GM23338 (cell line): ENCODE data around the gene SLC39A13. TPM values are rescaled to one million over a fixed set of nuclear protein-coding genes. Genes with fewer than 3 reads are reported as not detected.

Source experiments
- ATAC-seq: fragments of 200-7000 bp; cut with Tn5 transposase; 3 replicates; pipeline ENCODE4 v1.9.1; 2020
- DNase-seq: peaks from one replicate; pipeline ENCODE4 v3.0.0-alpha.2; 2015; ENCODE audit warnings: low spot score
- H2AFZ ChIP-seq: fragments of 200-600 bp; sonication (generic); 2 replicates; pipeline ENCODE4 v1.8.0; 2016; ENCODE audit warnings: antibody characterized with exemption, mild to moderate bottlenecking, moderate library complexity
- H3F3A ChIP-seq: fragments of 200-600 bp; sonication (generic); replicated peaks from 2 replicates; pipeline ENCODE4 v1.8.0; 2017; ENCODE audit warnings: antibody characterized with exemption, mixed run types, low read depth
- H3K27ac ChIP-seq: fragments of 200-600 bp; sonication (generic); 2 replicates; pipeline ENCODE4 v1.6.1; 2016; ENCODE audit warnings: low read depth
- H3K27me3 ChIP-seq: fragments of 200-600 bp; sonication (generic); 2 replicates; pipeline ENCODE4 v1.8.0; 2016; ENCODE audit warnings: mild to moderate bottlenecking, mixed run types, moderate library complexity; ENCODE audit not compliant: insufficient read depth
- H3K36me3 ChIP-seq: fragments of 200-600 bp; sonication (generic); 2 replicates; pipeline ENCODE4 v1.8.0; 2016; ENCODE audit warnings: mild to moderate bottlenecking; ENCODE audit not compliant: insufficient read depth
- H3K4me1 ChIP-seq: fragments of 200-600 bp; sonication (generic); 2 replicates; pipeline ENCODE4 v1.8.0; 2016; ENCODE audit warnings: mild to moderate bottlenecking, moderate library complexity; ENCODE audit not compliant: insufficient read depth
- H3K4me2 ChIP-seq: fragments of 200-600 bp; sonication (generic); 2 replicates; pipeline ENCODE4 v1.7.1; 2017; ENCODE audit warnings: mixed run types
- H3K4me3 ChIP-seq: fragments of 200-600 bp; sonication (generic); 2 replicates; pipeline ENCODE4 v1.6.1; 2016; ENCODE audit warnings: mixed run types
- H3K79me2 ChIP-seq: fragments of 200-600 bp; sonication (generic); replicated peaks from 2 replicates; pipeline ENCODE4 v1.8.0; 2017; ENCODE audit warnings: mild to moderate bottlenecking; ENCODE audit not compliant: insufficient read depth
- H3K9me2 ChIP-seq: fragments of 200-600 bp; sonication (generic); 2 replicates; pipeline ENCODE4 v1.8.0; 2017; ENCODE audit not compliant: insufficient read depth
- H4K20me1 ChIP-seq: fragments of 200-600 bp; sonication (generic); replicated peaks from 2 replicates; pipeline ENCODE4 v1.8.0; 2017; ENCODE audit warnings: mild to moderate bottlenecking; ENCODE audit not compliant: insufficient read depth
- H3K27ac Mint-ChIP-seq: 2 replicates; pipeline ENCODE4 v1.8.0; 2020; ENCODE audit warnings: inconsistent platforms, mild to moderate bottlenecking, moderate library complexity, mixed read lengths
- H3K27me3 Mint-ChIP-seq: 3 replicates; pipeline ENCODE4 v1.8.0; 2022; ENCODE audit warnings: low read depth, mild to moderate bottlenecking, moderate library complexity, mixed read lengths, inconsistent platforms; ENCODE audit not compliant: insufficient read depth, poor library complexity
- H3K36me3 Mint-ChIP-seq: 3 replicates; pipeline ENCODE4 v1.8.0; 2021; ENCODE audit warnings: low read depth, mild to moderate bottlenecking, inconsistent platforms, moderate library complexity, mixed read lengths
- H3K4me1 Mint-ChIP-seq: 3 replicates; pipeline ENCODE4 v1.8.0; 2020; ENCODE audit warnings: mild to moderate bottlenecking, inconsistent platforms, mixed read lengths
- H3K4me3 Mint-ChIP-seq: 3 replicates; pipeline ENCODE4 v1.8.0; 2021; ENCODE audit warnings: moderate library complexity, mild to moderate bottlenecking, inconsistent platforms, mixed read lengths
- H3K9me3 Mint-ChIP-seq: 3 replicates; pipeline ENCODE4 v1.8.0; 2020; ENCODE audit warnings: moderate library complexity, mild to moderate bottlenecking, inconsistent platforms, mixed read lengths
- CREB1 ChIP-seq: fragments of 250-450 bp; sonication (Bioruptor Pico); IDR thresholded peaks from 2 replicates; pipeline ENCODE4 v1.5.0; 2020; ENCODE audit warnings: low read depth, mild to moderate bottlenecking, moderate library complexity
- EZH2phosphoT487 ChIP-seq: fragments of 200-600 bp; sonication (generic); IDR thresholded peaks from one replicate; pipeline ENCODE4 v1.8.1; 2018; ENCODE audit warnings: antibody characterized with exemption; ENCODE audit not compliant: unreplicated experiment
- JUNB ChIP-seq: IDR thresholded peaks from one replicate; pipeline ENCODE4 v1.6.1; 2016; ENCODE audit warnings: antibody characterized with exemption; ENCODE audit not compliant: unreplicated experiment
- POLR2AphosphoS5 ChIP-seq: IDR thresholded peaks from 2 replicates; pipeline ENCODE4 v1.6.1; 2016; ENCODE audit warnings: antibody characterized with exemption, low read depth
- ZNF114 ChIP-seq: fragments of 250-450 bp; sonication (Bioruptor Pico); IDR thresholded peaks from 2 replicates; pipeline ENCODE4 v1.5.0; 2020; ENCODE audit warnings: mild to moderate bottlenecking, moderate library complexity
- ZNF331 ChIP-seq: fragments of 250-450 bp; sonication (Bioruptor Pico); IDR thresholded peaks from 2 replicates; pipeline ENCODE4 v1.5.0; 2020; ENCODE audit warnings: low read depth, mild to moderate bottlenecking, moderate library complexity
- polyA plus RNA-seq: library from polyadenylated mRNA; unstranded; fragments of >200 nt; fragmentation: Nextera tagmentation; extraction: Ambion mirVana; gene quantifications from 2 replicates; pipeline ENCODE4 v1.2.1, GENCODE V29; 2016
- total RNA-seq: library from RNA; depleted of rRNA; stranded (reverse); fragments of >200 nt; shearing (Covaris generic); gene quantifications from 2 replicates; pipeline ENCODE4 v1.2.3, GENCODE V29; 2014
- TF ChIP-seq, protein P1 (sequence below), 2 experiments: fragments of 200-600 bp in 1 of 2; sonication (generic) in 1 of 2; conservative IDR thresholded peaks; 2 replicates each; pipeline versions ENCODE4 v1.5.1 to v1.6.1; 2016 to 2017; ENCODE audit warnings: antibody characterized with exemption in 2 of 2, low read depth in 2 of 2, mild to moderate bottlenecking in 2 of 2, moderate library complexity in 1 of 2
- TF ChIP-seq, protein P2 (sequence below): fragments of 250-450 bp; sonication (Bioruptor Pico); IDR thresholded peaks from 2 replicates; pipeline ENCODE4 v1.5.0; 2020; ENCODE audit warnings: mild to moderate bottlenecking, moderate library complexity
- TF ChIP-seq, protein P3 (sequence below): IDR thresholded peaks from one replicate; pipeline ENCODE4 v1.6.1; 2018; ENCODE audit warnings: antibody characterized with exemption; ENCODE audit not compliant: unreplicated experiment

SLC39A13 gene
- total and polyA plus RNA-seq, 2 experiments from 2014 or later = 15.8 to 32.7 TPM

DNA sequence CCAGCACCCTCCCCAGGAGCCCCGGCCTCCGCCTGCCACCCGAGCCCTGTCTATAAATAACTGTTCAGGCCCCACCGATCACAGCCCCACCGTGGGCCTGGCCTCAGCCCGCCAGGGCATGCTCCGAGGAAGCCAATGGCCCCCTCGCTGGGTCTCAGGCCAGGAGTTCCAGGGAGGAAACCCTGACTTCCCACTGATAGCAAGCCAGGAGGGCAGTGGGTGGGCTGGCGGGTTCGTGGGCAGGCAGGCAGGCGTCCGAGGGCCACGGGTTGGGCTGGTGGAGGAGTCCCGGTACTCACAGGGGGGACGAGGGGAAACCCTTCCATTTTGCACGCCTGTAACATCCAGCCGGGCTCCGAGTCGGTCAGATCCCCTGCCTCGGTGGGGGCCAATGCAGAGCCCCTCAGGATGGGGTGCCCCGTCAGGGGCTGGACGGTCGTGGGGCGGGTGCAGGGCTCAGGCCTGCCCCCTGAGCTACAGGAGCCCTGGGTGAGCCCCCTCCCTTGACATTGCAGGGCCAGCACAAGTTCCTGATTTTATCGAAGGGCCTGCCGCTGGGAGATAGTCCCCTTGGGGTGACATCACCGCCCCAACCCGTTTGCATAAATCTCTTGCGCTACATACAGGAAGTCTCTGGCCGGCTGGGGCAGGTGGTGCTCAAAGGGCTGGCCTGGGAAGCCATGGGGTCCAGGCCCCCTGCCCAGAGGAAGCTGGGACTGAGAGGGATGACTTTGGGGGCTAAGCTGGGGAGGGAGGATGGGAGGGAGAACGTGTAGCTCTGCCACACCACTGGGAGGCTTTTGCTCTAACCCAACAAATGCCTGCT lies 30.2 kb upstream of the SLC39A13 start, which contains the start of gene SPI1:
Gene SPI1 (minus strand): TSS at position 538 of the 826 bp plus-strand sequence. CDS start 194 bp downstream, at position 344.
- Mint-ChIP-seq H3K4me3 (no peak within 1 kb of the TSS), H3K27ac (no peak within 1 kb of the TSS; the same call in 1 of the 2 replicates), H3K27me3 (peaks cover 5% of the 10 kb centered on the region), H3K9me3 (no peaks in the 10 kb centered on the region; the same call in 2 of the 3 replicates), H3K36me3 (no peaks in the 10 kb centered on the region), H3K4me1 (peaks cover 3% of the 10 kb centered on the region; the same call in 2 of the 3 replicates)
- TF ChIP-seq JUNB = no peak
- TF ChIP-seq ZNF331 = no peak
- TF ChIP-seq, protein P1, sequence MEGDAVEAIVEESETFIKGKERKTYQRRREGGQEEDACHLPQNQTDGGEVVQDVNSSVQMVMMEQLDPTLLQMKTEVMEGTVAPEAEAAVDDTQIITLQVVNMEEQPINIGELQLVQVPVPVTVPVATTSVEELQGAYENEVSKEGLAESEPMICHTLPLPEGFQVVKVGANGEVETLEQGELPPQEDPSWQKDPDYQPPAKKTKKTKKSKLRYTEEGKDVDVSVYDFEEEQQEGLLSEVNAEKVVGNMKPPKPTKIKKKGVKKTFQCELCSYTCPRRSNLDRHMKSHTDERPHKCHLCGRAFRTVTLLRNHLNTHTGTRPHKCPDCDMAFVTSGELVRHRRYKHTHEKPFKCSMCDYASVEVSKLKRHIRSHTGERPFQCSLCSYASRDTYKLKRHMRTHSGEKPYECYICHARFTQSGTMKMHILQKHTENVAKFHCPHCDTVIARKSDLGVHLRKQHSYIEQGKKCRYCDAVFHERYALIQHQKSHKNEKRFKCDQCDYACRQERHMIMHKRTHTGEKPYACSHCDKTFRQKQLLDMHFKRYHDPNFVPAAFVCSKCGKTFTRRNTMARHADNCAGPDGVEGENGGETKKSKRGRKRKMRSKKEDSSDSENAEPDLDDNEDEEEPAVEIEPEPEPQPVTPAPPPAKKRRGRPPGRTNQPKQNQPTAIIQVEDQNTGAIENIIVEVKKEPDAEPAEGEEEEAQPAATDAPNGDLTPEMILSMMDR (conservative IDR thresholded peaks at IDR 0.05; ENCODE audit: low read depth in 2 of 2) = no peak
- TF ChIP-seq ZNF114 (CRISPR knock-in tag) = no peak
- TF ChIP-seq POLR2AphosphoS5 = no peak
- TF ChIP-seq CREB1 = no peak
- TF ChIP-seq EZH2phosphoT487 = no peak
- TF ChIP-seq, protein P2, sequence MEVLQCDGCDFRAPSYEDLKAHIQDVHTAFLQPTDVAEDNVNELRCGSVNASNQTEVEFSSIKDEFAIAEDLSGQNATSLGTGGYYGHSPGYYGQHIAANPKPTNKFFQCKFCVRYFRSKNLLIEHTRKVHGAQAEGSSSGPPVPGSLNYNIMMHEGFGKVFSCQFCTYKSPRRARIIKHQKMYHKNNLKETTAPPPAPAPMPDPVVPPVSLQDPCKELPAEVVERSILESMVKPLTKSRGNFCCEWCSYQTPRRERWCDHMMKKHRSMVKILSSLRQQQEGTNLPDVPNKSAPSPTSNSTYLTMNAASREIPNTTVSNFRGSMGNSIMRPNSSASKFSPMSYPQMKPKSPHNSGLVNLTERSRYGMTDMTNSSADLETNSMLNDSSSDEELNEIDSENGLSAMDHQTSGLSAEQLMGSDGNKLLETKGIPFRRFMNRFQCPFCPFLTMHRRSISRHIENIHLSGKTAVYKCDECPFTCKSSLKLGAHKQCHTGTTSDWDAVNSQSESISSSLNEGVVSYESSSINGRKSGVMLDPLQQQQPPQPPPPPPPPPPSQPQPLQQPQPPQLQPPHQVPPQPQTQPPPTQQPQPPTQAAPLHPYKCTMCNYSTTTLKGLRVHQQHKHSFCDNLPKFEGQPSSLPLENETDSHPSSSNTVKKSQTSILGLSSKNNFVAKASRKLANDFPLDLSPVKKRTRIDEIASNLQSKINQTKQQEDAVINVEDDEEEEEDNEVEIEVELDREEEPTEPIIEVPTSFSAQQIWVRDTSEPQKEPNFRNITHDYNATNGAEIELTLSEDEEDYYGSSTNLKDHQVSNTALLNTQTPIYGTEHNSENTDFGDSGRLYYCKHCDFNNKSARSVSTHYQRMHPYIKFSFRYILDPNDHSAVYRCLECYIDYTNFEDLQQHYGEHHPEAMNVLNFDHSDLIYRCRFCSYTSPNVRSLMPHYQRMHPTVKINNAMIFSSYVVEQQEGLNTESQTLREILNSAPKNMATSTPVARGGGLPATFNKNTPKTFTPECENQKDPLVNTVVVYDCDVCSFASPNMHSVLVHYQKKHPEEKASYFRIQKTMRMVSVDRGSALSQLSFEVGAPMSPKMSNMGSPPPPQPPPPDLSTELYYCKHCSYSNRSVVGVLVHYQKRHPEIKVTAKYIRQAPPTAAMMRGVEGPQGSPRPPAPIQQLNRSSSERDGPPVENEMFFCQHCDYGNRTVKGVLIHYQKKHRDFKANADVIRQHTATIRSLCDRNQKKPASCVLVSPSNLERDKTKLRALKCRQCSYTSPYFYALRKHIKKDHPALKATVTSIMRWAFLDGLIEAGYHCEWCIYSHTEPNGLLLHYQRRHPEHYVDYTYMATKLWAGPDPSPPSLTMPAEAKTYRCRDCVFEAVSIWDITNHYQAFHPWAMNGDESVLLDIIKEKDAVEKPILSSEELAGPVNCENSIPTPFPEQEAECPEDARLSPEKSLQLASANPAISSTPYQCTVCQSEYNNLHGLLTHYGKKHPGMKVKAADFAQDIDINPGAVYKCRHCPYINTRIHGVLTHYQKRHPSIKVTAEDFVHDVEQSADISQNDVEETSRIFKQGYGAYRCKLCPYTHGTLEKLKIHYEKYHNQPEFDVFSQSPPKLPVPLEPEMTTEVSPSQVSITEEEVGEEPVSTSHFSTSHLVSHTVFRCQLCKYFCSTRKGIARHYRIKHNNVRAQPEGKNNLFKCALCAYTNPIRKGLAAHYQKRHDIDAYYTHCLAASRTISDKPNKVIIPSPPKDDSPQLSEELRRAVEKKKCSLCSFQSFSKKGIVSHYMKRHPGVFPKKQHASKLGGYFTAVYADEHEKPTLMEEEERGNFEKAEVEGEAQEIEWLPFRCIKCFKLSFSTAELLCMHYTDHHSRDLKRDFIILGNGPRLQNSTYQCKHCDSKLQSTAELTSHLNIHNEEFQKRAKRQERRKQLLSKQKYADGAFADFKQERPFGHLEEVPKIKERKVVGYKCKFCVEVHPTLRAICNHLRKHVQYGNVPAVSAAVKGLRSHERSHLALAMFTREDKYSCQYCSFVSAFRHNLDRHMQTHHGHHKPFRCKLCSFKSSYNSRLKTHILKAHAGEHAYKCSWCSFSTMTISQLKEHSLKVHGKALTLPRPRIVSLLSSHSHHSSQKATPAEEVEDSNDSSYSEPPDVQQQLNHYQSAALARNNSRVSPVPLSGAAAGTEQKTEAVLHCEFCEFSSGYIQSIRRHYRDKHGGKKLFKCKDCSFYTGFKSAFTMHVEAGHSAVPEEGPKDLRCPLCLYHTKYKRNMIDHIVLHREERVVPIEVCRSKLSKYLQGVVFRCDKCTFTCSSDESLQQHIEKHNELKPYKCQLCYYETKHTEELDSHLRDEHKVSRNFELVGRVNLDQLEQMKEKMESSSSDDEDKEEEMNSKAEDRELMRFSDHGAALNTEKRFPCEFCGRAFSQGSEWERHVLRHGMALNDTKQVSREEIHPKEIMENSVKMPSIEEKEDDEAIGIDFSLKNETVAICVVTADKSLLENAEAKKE (CRISPR knock-in tag) = no peak
- TF ChIP-seq, protein P3, sequence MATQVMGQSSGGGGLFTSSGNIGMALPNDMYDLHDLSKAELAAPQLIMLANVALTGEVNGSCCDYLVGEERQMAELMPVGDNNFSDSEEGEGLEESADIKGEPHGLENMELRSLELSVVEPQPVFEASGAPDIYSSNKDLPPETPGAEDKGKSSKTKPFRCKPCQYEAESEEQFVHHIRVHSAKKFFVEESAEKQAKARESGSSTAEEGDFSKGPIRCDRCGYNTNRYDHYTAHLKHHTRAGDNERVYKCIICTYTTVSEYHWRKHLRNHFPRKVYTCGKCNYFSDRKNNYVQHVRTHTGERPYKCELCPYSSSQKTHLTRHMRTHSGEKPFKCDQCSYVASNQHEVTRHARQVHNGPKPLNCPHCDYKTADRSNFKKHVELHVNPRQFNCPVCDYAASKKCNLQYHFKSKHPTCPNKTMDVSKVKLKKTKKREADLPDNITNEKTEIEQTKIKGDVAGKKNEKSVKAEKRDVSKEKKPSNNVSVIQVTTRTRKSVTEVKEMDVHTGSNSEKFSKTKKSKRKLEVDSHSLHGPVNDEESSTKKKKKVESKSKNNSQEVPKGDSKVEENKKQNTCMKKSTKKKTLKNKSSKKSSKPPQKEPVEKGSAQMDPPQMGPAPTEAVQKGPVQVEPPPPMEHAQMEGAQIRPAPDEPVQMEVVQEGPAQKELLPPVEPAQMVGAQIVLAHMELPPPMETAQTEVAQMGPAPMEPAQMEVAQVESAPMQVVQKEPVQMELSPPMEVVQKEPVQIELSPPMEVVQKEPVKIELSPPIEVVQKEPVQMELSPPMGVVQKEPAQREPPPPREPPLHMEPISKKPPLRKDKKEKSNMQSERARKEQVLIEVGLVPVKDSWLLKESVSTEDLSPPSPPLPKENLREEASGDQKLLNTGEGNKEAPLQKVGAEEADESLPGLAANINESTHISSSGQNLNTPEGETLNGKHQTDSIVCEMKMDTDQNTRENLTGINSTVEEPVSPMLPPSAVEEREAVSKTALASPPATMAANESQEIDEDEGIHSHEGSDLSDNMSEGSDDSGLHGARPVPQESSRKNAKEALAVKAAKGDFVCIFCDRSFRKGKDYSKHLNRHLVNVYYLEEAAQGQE = no peak
- Histone ChIP-seq H3K79me2 (no peaks in the 10 kb centered on the region), H3K36me3 (no peaks in the 10 kb centered on the region), H3F3A (no peaks in the 10 kb centered on the region), H3K27me3 (no peaks in the 10 kb centered on the region), H3K4me1 (no peaks in the 10 kb centered on the region; the same call in 1 of the 2 replicates), H3K4me2 (no peak within 1 kb of the TSS), H4K20me1 (no peaks in the 10 kb centered on the region), H2AFZ (peak within 1 kb of the TSS; percentile 99), H3K4me3 (no peak within 1 kb of the TSS), H3K27ac (no peak within 1 kb of the TSS), H3K9me2 (0 out of 2 replicates have a peak, but pooled peaks cover 2% of the 10 kb centered on the region)
- 0 out of 3 replicates have a peak, but pooled peaks have one; percentile 5 for ATAC-seq
- DNase-seq = peak; percentile 66
